GM12801 (cell line): Measurements from ENCODE around the gene MTG2.

Source experiments
- TF ChIP-seq, protein P1 (sequence below): IDR thresholded peaks from one replicate; pipeline ENCODE4 v1.5.1; 2011; ENCODE audit warnings: control low read depth; ENCODE audit not compliant: insufficient read length; ENCODE audit errors: extremely low read depth

The MTG2 gene

DNA sequence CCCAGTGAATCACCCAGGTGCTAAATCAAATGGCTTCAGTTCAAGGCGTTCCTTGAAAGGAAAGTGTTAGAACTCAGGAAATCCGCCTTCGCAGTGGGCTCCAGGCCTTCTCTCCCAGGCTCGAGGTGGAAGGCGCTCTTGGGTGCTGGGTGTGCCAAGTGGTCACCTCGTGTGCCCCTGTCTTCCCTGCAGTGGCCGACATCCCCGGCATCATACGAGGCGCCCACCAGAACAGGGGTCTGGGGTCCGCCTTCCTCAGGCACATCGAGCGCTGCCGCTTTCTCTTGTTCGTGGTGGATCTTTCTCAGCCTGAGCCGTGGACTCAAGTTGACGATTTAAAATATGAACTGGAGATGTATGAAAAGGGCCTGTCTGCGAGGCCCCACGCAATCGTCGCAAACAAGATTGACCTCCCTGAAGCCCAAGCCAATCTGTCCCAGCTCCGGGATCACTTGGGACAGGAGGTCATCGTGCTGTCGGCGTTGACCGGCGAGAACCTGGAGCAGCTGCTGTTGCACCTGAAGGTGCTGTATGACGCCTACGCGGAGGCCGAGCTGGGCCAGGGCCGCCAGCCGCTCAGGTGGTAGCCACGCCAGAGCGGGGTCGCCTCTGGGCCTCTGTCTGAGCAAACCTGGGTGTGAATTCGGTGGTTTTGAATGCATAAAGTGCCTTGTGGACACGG lies 17.8 kb downstream of the MTG2 start:
- TF ChIP-seq, protein P1, sequence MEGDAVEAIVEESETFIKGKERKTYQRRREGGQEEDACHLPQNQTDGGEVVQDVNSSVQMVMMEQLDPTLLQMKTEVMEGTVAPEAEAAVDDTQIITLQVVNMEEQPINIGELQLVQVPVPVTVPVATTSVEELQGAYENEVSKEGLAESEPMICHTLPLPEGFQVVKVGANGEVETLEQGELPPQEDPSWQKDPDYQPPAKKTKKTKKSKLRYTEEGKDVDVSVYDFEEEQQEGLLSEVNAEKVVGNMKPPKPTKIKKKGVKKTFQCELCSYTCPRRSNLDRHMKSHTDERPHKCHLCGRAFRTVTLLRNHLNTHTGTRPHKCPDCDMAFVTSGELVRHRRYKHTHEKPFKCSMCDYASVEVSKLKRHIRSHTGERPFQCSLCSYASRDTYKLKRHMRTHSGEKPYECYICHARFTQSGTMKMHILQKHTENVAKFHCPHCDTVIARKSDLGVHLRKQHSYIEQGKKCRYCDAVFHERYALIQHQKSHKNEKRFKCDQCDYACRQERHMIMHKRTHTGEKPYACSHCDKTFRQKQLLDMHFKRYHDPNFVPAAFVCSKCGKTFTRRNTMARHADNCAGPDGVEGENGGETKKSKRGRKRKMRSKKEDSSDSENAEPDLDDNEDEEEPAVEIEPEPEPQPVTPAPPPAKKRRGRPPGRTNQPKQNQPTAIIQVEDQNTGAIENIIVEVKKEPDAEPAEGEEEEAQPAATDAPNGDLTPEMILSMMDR: no peak

DNA sequence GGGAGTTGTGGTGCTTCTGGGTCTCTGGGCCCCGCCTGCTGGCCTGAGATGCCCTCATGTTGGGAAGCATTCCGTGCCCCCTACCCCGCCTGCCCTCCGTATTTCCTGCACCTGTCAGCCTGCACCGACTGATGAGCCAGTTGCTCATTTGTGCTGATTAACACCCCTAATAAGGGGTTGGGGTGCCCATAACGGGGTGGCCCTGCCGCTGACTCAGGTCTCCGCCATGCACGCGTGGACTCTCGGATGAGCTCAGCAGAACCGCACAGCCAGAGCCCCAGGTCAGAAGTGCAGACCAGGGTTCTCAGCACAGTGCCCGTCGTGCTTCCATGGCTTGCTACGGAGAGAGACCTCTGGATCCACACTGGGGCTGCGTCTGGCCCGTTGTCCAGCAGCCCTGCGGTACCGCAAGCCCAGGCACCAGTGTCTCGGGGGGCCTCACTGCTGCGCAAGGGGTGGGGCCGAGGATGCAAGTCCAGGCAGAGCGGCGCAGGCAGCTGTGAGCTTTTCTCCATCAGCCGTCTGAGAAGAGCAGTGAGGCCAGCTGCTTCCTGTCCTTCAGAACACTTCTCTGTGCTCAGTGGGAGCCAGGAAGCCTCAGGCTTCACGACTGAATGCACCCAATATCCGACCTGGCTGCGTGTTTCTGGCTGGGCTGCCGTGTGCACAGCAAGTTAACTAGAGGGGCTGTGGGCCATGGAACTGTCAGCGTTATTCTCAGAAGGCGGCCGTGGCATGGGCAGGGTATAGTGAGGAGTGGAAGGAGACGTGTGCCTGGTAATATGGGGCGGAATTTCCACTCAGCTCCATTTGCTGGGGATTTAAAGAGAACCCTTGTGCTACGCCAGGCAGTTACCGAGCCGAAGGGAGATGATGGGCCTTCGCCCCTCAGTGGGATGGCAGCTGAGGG lies 18.6 kb downstream of the MTG2 start:
- TF ChIP-seq, protein P1: no peak

DNA sequence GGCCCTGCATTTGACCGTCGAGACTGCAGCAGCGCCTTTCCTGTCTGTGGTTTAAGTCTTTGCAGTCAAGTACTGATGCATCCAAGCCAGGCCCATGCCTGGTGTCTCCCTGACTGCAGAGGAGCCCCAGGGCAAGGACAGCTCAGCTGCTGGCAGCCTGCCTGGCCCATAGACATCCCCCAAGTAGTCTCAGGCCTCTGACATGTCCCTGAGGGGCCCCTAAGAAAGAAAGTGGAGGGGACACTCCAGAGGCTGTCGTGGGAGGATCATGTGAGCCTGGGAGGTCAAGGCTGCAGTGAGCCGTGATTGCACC lies 19.2 kb downstream of the MTG2 start:
- TF ChIP-seq, protein P1: no peak

DNA sequence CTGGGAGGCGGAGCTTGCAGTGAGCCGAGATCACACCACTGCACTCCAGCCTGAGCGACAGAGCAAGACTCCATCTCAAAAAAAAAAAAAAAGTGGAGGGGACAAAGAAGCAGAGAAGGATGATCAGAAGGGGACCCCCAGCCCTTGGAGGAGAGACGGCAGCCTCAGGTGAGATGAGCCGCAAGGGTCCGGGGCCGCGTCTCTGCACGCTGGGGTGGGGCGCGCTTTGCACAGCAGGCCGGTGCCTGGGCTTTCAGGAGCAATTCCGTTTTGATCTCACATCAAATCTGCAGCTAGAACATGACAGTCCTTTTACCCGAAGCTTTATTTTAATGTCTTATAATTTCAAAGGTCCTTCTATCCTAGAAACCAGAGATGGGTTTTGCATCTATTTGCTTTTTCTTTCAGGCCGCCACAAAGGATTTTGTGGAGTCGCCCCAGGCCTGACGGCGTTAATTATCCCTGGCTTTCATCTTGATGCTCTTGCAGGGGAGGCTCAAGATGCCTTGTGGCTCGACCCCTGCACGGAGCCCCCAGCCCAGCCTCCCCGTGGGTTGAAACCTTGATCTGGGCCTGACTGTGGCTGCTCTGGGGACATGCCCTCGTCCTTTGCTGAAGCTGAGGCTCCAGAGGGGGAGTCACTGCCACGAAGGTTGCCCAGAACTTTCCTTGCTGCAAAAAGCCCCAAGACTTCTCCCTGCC lies 20.0 kb downstream of the MTG2 start:
- TF ChIP-seq, protein P1: no peak

DNA sequence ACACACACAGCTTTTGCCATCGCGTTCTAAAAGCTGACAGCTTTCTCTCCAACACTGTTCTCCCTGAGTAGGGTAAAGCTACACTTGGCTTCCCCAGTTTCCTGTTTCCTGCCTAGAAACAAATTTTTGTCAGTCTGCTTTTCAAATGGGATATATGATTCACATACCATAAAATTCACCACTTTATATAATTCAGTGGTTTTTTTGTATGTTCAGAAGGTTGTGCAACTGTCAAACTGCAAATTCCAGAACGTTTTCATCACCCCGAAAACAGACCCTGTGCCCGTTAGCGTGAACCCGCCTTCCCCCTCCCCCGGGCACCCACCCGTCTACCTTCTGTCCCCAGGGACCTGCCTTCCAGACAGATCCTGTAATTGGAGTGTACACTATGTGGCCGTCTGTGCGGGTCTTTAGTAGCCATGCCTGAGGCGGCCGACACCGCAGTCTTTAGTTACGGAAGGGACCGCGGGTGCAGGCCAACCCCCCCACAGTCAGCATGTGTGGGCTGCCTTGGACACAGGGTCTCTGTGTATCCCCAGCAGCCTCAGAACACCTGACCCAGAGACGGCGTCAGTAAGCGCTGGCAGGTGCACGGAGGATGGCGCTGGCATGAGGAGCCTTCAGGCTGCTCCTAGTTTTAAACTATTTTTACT lies 20.7 kb downstream of the MTG2 start:
- TF ChIP-seq, protein P1: no peak

DNA sequence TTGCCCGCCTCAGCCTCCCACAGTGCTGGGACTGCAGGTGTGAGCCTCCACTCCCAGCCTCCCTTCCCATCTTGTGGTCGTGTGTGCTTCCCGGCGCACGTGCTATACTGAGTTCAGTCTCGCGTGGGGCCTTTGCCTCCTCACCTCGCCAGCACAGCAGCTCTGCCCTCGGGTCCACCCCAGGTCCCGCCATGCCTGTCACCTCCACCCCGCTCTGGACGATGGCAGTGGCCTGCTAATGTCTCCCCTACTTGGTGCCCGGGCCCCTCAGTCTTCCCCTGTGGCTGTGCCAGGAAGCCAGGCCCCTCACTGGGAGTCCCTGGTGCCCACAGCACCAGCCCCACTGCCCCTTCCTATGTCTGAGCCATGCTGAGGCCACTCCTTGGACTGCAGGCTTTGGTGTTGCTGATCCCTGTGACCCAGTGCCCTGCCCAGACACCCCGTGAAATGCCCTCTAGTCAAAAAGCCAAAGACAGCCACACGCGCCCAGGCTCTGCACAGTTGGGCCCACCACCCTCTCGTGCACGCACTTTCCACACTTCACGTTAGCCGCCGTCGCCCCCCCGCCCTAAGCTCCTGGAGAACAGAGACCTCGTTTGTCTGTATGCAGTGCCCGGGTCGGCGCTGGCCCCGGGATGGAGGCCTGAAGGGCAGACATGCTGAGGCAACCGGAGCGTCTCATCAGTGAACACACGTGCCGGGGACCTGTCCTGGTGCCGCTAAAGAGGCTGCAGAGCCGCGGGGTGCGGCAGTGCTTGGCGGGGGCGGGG lies 23.0 kb downstream of the MTG2 start:
- TF ChIP-seq, protein P1: no peak
